Measurements from ENCODE around the gene NRCAM. TPM values are rescaled to one million over a fixed set of nuclear protein-coding genes. Genes with fewer than 3 reads are reported as not detected.

Gene NRCAM
- total RNA-seq, 1 experiment from 2014 or later, result 40.3 TPM

- BruUV-seq (replicated peaks), result no TSS peak
- ChIA-PET CTCF (no interaction called here), POLR2A (ENCODE audit: unreplicated experiment) (no interaction called here)
- TF ChIP-seq EZH2 (IDR thresholded peaks at IDR 0.05; ENCODE audit: low read depth), result no peak
- TF ChIP-seq CTCF (conservative IDR thresholded peaks at IDR 0.05), result no peak
- Histone ChIP-seq H3K9me2 (ENCODE audit: insufficient read depth) (no peaks in the 10 kb centered on the region), H3K4me1 (replicated peaks; ENCODE audit: insufficient read depth) (peaks cover 15% of the 10 kb centered on the region; the same call in 1 of the 2 replicates), H3K4me2 (no peak overlapping the region), H3K79me2 (ENCODE audit: low read depth) (no peaks in the 10 kb centered on the region), H4K20me1 (ENCODE audit: insufficient read depth) (no peaks in the 10 kb centered on the region), H3K27me3 (ENCODE audit: insufficient read depth, low read depth) (no peaks in the 10 kb centered on the region), H3K27ac (no peak overlapping the region), H3K36me3 (ENCODE audit: low read depth) (no peaks in the 10 kb centered on the region), H3K9me3 (ENCODE audit: insufficient read depth, low read depth) (no peaks in the 10 kb centered on the region), H2AFZ (no peak overlapping the region), H3F3A (ENCODE audit: insufficient read depth, low read depth) (no peaks in the 10 kb centered on the region; the same call in 1 of the 2 replicates), H3K4me3 (no peak overlapping the region)
- DNase-seq, result no peak
- intact Hi-C loops (cut with micrococcal nuclease; ENCODE audit: unreplicated experiment), result loop anchor here (1.0 kb wide), 1 partner anchor 45 kb away; no protein-coding TSS in a partner anchor
Observed at GRCh38 chr7:108266491-108266890, 189.7 kb downstream of the NRCAM start.

GRCh38 chr7:108266035-108266434 is 190.2 kb downstream of the NRCAM start:
- peaks cover 15% of the 10 kb centered on the region; the same call in 1 of the 2 replicates for H3K4me1 ChIP-seq (replicated peaks; ENCODE audit: insufficient read depth)
- no peaks in the 10 kb centered on the region for H3K36me3 ChIP-seq (ENCODE audit: low read depth)
- H4K20me1 ChIP-seq (ENCODE audit: insufficient read depth), result no peaks in the 10 kb centered on the region
- H3K79me2 ChIP-seq (ENCODE audit: low read depth), result no peaks in the 10 kb centered on the region
- no peak for DNase-seq
- TF ChIP-seq EZH2 (IDR thresholded peaks at IDR 0.05; ENCODE audit: low read depth) (no peak), CTCF (conservative IDR thresholded peaks at IDR 0.05) (no peak)
- POLR2A ChIA-PET (ENCODE audit: unreplicated experiment), result no interaction called here
- BruUV-seq (replicated peaks), result no TSS peak
- intact Hi-C loops (cut with micrococcal nuclease; ENCODE audit: unreplicated experiment), result loop anchor here (1.0 kb wide), 1 partner anchor 45 kb away; no protein-coding TSS in a partner anchor
- H3K4me3 ChIP-seq, result no peak overlapping the region
- CTCF ChIA-PET, result no interaction called here
- H3K9me3 ChIP-seq (ENCODE audit: insufficient read depth, low read depth), result no peaks in the 10 kb centered on the region
- H3K27ac ChIP-seq, result no peak overlapping the region
- no peaks in the 10 kb centered on the region; the same call in 1 of the 2 replicates for H3F3A ChIP-seq (ENCODE audit: insufficient read depth, low read depth)
- no peaks in the 10 kb centered on the region for H3K27me3 ChIP-seq (ENCODE audit: insufficient read depth, low read depth)
- H3K9me2 ChIP-seq (ENCODE audit: insufficient read depth), result no peaks in the 10 kb centered on the region
- no peak overlapping the region for H3K4me2 ChIP-seq
- no peak overlapping the region for H2AFZ ChIP-seq

GRCh38 chr7:108265007-108265406 is 191.2 kb downstream of the NRCAM start:
- no peaks in the 10 kb centered on the region for H3K27me3 ChIP-seq (ENCODE audit: insufficient read depth, low read depth)
- POLR2A ChIA-PET (ENCODE audit: unreplicated experiment), result no interaction called here
- BruUV-seq (replicated peaks), result no TSS peak
- H3K9me3 ChIP-seq (ENCODE audit: insufficient read depth, low read depth), result peaks cover 2% of the 10 kb centered on the region; the same call in 1 of the 2 replicates
- intact Hi-C loops (cut with micrococcal nuclease; ENCODE audit: unreplicated experiment), result no loop called here
- no peaks in the 10 kb centered on the region for H4K20me1 ChIP-seq (ENCODE audit: insufficient read depth)
- no peak overlapping the region for H3K4me2 ChIP-seq
- no peak overlapping the region for H3K4me3 ChIP-seq
- DNase-seq, result no peak
- H2AFZ ChIP-seq, result no peak overlapping the region
- H3K36me3 ChIP-seq (ENCODE audit: low read depth), result no peaks in the 10 kb centered on the region
- CTCF ChIA-PET, result no interaction called here
- H3K9me2 ChIP-seq (ENCODE audit: insufficient read depth), result no peaks in the 10 kb centered on the region
- H3K4me1 ChIP-seq (replicated peaks; ENCODE audit: insufficient read depth), result peaks cover 15% of the 10 kb centered on the region; the same call in 1 of the 2 replicates
- no peaks in the 10 kb centered on the region for H3K79me2 ChIP-seq (ENCODE audit: low read depth)
- H3F3A ChIP-seq (ENCODE audit: insufficient read depth, low read depth), result no peaks in the 10 kb centered on the region; the same call in 1 of the 2 replicates
- TF ChIP-seq CTCF (conservative IDR thresholded peaks at IDR 0.05), result no peak
- no peak for TF ChIP-seq EZH2 (IDR thresholded peaks at IDR 0.05; ENCODE audit: low read depth)
- H3K27ac ChIP-seq, result no peak overlapping the region

Data from PC-9 (cell line).